GM19099 (cell line): ENCODE measurements around the gene PAIP1.
A peak's percentile ranks its signal among the peaks of the same experiment; 100 is the strongest.

Experiments
- POLR2A ChIP-seq: IDR thresholded peaks from 3 replicates; pipeline ENCODE4 v1.6.1; 2011; ENCODE audit warnings: low read depth; ENCODE audit not compliant: insufficient read length; ENCODE audit errors: extremely low read depth

Gene PAIP1, protein sequence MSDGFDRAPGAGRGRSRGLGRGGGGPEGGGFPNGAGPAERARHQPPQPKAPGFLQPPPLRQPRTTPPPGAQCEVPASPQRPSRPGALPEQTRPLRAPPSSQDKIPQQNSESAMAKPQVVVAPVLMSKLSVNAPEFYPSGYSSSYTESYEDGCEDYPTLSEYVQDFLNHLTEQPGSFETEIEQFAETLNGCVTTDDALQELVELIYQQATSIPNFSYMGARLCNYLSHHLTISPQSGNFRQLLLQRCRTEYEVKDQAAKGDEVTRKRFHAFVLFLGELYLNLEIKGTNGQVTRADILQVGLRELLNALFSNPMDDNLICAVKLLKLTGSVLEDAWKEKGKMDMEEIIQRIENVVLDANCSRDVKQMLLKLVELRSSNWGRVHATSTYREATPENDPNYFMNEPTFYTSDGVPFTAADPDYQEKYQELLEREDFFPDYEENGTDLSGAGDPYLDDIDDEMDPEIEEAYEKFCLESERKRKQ

DNA sequence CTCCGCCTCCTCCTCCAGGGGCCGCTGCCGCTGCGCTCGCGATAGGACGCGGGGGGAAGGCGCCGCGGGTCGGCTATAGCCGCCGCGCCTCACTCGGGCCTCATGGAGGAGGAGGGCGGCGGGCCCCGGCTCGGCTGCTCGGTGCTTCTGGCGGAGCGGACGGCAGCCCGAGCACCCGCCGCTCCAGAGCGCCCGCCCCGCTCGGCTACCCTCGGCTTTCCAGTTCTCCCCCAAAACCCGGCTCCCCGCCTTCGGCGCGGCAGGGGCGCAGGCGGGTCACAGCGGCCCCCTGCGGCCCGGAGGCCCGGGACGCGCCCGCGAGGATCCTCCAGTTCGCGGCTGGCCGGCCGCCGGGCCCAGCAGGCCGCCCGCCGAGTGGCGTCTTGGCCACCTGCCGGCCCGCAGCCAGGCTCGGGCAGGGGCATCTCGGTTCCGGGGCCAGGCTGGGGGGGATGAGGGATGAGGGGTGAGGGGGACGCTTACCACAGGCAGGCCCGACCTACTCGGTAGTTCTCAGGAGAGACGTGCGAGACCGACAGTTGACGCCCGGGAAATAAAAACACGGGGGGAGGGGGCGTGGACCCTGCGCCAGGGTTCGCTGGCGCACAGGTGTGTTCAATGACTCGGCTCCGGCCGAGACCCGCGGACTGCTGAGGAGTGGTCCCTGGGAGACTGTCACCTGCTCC, at the start of gene PAIP1:
Gene PAIP1, minus strand, starts transcription at position 221 of the 686 bp plus-strand sequence. CDS start 231 bp downstream, outside the sequence.
- TF ChIP-seq POLR2A, result peak; percentile 88

DNA sequence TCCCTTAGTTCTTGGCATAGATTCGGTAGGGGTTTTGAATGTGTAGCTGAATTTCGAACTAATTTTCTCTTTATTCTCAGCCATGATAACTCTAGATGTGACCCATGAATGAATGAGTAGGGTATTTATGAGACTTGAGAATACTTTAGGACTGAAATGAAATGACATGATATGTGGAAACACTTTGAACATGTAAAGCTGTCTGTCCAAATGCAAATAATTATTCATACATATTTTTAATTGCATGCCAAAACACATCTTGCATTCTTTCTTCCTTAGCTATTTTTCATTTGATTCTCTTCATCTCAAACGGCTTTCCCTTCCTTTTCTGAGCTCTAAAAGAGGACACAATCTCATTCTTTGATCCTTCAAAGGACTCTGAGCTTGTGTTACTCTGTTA, 49.5 kb upstream of the PAIP1 start:
- TF ChIP-seq POLR2A, result no peak

DNA sequence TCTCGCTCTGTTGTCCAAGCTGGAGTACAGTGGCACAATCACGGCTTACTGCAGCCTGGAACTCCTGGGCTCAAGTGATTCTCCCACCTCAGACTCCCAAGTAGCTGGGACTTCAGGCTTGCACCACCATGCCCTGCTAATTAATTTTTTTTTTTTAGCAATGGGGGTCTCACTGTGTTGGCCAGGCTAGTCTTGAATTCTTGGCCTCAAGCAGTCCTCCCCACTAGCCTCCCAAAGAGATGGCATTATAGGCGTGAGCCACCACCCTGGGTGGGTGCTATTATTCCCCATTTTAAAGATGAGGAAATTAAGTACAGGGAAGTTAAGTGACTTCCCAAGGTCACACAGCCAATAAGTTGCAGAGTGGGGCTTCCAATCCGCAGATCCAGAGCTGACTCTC, 47.8 kb upstream of the PAIP1 start:
- TF ChIP-seq POLR2A, result no peak

DNA sequence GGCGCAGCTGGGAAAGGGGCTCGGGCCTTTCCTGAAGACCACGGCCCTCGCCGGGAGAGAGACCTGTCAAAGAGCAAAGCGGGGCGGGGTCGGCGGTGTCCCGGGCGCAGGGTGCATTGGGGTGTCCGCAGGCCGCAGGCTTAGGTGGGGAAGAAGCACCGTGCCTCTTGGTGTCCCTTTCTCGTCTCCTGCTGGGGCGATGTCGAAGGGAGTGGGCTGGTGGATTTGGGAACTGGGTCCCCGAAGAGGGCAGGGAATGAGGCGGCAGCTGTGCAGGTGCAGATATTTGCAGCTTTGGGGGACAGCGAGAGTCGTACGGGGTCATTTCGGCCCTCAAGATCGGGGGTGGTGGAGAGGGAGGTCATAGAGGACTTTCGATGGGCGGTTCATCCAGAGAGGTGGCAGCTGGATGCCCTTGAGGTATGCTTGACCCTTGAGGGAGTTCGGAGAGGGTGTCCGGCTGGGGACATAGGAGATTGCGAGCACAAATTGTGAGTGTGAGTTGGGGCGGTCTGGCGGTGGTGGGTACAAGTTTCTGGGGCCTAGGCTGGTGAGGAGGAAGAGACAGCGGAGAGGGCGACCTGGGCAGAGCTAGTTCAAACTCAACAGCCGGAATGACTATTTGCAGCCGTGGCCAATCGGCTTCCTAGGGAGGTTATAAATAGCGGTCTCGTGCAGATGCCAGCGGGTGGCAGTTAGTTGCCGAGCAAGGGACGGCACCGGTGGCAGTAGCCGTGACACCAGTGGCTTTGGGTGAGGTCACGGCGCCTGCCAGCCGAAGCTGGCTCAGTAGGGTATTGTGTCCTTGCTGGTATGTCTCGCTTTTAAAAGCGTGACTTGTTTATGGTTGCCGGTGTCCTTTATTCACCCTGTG, 46.7 kb upstream of the PAIP1 start:
- TF ChIP-seq POLR2A, result peak; percentile 49

DNA sequence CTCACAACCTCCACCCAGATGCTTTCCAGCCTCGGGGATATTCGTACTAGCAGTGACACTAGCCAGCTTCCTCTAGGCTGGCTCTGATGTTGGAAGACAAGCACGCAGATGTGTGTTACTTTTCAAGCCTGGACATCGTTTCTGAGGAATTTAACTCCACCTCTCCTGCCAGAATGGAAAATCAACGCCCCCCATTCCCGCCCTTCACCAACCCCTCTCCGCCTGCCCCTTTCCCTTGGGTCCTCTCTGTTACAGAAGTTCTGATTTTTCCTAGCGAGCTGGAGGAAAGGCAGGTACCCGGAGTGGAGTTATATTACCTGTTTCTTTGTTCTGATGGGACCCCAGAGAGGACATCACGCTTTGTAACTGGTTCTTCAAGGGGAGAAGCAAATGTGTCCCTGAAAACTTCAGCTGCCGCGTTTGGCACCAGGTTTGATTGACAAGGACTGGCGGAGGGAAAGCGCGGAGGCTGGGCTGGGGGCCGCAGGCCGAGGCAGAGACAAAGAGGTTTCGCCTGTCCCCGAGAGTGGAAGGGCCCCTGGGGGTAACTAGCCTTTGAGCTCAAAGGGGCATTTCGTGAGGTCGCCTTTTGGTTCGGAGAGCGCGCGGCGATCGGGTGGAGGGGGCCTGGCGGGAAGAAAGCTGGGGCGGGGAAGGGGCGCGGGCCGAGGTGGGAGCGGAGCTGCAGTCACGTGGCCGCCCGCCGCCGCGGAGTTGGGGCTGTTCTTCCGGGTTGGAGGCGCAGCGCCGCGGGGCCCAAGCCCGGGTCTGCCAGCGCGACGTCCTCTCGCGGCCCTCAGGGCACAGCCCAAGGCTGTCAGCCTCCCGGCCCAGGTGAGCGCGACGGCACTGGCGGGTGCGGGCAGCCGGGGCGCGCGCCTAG, 45.8 kb upstream of the PAIP1 start, which contains the start of gene NNT:
Gene NNT, plus strand, starts transcription at position 720 of the 883 bp plus-strand sequence. CDS start 6,016 bp downstream, outside the sequence.
- peak; percentile 77 for TF ChIP-seq POLR2A

DNA sequence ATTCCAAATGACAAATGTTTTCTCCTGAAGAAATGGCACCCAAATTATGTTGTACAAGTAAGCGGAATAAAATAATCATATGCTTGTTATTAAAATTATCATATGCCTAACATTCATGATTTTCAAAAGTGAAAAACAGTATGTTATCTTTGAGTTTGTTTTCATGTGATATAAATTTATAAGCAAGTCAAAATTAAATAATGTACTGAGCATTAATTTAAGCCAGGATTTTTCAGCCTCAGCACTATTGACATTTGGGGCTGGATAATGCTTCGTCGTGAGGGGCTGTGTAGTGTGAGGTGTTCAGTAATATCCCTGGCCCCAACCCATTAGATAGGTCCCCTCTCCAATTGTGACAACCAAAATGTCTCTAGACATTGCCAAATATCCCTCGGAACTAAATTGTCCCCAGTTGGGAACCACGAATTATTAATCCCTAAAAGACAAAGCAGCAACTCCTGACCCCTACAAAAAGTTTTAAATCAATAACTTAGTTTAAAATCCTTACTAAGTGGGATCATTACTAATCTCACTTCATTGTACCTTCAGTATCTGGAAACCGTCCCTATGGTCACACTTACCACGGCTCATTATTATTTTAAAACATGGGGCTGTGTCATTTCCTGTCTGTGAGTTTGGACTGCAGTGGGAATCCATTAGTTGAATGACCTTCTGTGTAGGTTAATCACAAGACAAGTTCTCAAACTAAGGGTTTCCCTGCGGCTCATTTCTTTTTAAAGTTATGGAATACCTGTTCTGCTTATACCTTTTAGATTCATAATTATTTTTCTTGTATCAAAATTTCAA, 44.8 kb upstream of the PAIP1 start:
- TF ChIP-seq POLR2A, result peak; percentile 4

DNA sequence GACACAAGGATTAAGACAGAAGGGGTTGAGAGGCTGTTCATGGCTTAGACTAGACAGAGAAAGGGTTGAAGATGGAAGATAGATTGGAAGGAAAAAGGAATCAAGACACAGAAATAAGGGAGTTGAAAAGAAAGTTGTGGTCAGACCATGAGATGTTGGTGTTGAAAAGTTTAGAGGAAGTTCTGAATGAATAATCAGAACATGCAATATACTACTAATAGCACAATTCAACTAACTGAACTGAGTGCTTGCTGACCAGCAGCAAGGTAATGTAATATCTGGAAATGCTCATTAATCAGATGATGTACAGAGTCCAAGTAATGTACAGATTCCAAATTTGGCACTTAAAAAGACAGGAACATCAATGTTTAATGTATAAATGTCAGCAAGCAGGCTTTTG, 35.5 kb upstream of the PAIP1 start:
- TF ChIP-seq POLR2A, result no peak

DNA sequence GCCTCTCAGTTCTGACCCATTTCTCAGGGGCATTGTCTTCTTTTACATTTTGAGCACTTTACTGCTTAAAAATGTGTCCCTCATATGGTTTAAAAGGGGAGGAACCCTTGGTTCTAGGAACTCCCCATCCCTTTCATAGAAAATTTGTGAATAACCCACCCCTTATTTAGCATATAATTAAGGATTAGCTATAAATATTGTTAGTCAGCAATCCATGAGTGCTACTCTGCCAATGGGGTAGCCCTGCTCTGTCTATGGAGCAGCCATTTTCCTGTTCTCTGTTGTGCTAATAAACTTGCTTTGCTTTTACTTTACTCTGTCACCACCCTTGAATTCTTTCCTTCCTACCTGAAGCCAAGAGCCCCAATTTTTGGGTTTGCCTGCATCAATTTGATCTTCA, 33.8 kb upstream of the PAIP1 start:
- no peak for TF ChIP-seq POLR2A

DNA sequence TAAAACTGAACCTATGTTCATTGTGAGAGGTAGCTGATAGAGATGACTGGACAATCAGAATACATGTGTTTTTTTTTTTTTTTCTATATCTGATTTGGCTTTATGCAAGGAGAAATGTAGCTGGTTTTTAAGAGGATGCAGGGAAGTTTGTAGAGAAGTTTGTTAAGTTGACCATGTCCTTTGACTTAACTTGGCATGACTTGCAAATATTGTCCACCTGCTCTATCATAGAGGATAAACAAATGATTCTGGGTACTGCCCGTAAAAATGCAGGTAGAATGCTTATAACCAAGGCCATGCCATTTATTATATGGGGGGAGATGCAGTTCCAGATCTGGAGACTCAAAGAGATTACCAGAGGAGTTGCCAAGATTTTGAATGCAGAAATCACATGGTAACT, 32.4 kb upstream of the PAIP1 start:
- TF ChIP-seq POLR2A, result no peak

DNA sequence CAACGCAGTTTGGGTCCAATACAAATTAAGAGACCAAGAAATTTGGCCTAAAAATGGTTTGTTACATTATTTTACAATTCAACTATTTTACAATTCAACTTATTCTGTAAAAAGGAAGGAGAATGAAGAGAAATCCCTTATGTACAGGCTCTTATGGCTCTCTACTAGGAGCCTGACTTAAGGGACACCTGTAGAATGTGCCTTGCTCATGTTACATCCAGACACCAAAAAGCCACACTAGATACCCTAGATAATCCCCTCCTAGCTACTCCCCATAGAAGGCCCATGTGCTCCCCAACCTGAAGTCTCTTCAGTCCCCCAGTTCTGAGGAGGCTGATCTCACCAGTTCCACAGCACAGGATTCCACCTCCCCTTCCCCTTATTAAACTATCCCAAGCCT, 32.0 kb upstream of the PAIP1 start:
- no peak for TF ChIP-seq POLR2A

DNA sequence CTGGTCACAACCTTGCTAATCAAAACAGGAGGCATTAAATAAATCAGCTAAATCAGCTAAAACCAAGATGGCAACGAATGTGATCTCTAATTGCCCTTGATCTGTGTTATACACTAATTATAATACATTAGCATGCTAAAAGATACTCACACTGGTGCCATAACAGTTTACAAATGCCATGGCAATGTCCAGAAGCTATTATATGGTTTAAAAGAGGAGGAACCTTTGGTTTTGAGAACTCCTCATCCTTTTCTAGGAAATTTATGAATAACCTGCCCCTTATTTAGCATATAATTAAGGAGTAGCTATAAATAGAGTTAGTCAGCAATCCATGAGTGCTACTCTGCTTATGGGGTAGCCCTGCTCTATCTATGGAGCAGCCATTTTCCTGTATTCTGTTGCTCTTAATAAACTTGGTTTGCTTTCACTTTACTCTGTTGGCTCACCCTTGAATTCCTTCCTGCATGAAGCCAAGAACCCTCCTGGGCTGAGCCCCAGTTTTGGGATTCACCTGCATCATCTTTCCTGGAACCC, 27.4 kb upstream of the PAIP1 start:
- TF ChIP-seq POLR2A, result no peak

DNA sequence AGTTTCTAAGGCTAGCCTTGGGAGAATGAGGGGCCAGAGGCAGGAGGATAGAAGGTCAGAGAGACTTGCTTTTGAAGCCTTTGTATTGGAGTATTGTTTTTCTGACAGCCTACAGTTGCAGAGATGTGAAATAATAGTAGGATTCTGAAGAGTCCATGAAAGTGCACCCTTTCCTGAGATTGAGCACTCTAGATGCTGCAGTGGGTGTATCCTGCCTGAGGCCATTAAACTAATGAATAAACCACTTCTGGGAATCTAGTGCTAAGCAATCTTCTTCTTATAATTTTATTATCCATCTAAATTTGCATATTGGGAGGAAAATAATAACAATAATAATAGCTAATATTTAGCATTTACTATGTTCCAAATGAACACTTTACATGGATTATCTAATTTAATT, 26.8 kb upstream of the PAIP1 start:
- TF ChIP-seq POLR2A, result no peak
